Central memory CD8-positive, alpha-beta T cell (primary cell): ENCODE results near the gene MYH7B.

ENCODE experiments used
- ATAC-seq: fragments of 150-1000 bp; cut with Tn5 transposase; replicated peaks from 2 replicates; pipeline ENCODE4 v1.10.0; 2022; ENCODE audit warnings: mild to moderate bottlenecking, moderate FRiP score, moderate number of reproducible peaks; ENCODE audit not compliant: poor library complexity, severe bottlenecking; ENCODE audit errors: extremely low read depth
- DNase-seq, 2 donors: peaks; one replicate each; pipeline ENCODE4 v3.0.0; 2021; ENCODE audit warnings: low spot score in 2 of 2
- H3K27ac Mint-ChIP-seq: one replicate; pipeline ENCODE4 v1.8.0; 2022; ENCODE audit warnings: low read depth, mild to moderate bottlenecking, moderate library complexity, mixed read lengths
- H3K27me3 Mint-ChIP-seq: one replicate; pipeline ENCODE4 v1.8.0; 2022; ENCODE audit warnings: mixed read lengths
- H3K36me3 Mint-ChIP-seq: one replicate; pipeline ENCODE4 v1.8.0; 2022; ENCODE audit warnings: mild to moderate bottlenecking, moderate library complexity, mixed read lengths; ENCODE audit not compliant: insufficient read depth
- H3K4me1 Mint-ChIP-seq: one replicate; pipeline ENCODE4 v1.8.0; 2022; ENCODE audit warnings: mixed read lengths
- H3K4me3 Mint-ChIP-seq: one replicate; pipeline ENCODE4 v1.8.0; 2022; ENCODE audit warnings: mild to moderate bottlenecking, moderate library complexity, mixed read lengths
- H3K9me3 Mint-ChIP-seq: one replicate; pipeline ENCODE4 v1.8.0; 2022; ENCODE audit warnings: mixed read lengths

Gene MYH7B

DNA sequence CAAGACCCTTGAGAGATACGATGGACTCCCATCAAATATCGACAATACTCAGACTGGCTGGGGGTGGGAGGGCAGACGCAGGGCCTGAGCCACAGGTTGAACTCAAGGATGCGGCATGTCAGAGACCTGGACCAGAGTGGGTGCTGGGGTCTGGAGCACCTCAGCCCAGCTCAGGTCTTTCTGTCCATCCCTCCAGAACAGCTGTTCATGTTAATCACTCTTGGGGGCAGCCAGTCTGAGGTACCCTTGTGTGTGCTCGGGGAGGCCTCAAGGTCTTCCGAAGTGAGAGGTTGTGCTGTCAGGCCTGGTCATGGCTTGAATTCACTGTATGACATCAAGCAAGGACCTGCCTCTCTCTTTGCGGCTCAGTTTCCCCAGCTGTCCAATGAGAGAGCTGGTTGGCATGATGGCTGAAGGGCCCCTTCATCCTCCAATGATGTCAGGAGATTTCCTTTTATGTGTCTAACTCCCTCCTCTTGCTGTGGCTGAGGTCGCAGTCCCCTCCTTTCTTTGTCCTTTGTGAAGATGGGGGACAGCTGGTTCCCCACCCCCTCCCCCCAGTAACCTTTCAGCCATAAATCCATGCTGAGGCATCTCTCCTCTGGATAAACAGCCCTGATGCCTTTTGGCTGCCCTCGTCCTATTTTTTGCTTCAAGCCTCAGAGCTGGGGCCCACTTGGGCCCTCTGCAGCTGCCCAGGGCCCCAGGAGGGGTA, 15.3 kb downstream of the MYH7B start:
- Mint-ChIP-seq H3K36me3 (no peaks in the 10 kb centered on the region), H3K27ac (no peak overlapping the region), H3K4me3 (no peak overlapping the region), H3K27me3 (no peaks in the 10 kb centered on the region), H3K9me3 (no peaks in the 10 kb centered on the region), H3K4me1 (no peaks in the 10 kb centered on the region)
- no peak for ATAC-seq
- DNase-seq, result no peak

DNA sequence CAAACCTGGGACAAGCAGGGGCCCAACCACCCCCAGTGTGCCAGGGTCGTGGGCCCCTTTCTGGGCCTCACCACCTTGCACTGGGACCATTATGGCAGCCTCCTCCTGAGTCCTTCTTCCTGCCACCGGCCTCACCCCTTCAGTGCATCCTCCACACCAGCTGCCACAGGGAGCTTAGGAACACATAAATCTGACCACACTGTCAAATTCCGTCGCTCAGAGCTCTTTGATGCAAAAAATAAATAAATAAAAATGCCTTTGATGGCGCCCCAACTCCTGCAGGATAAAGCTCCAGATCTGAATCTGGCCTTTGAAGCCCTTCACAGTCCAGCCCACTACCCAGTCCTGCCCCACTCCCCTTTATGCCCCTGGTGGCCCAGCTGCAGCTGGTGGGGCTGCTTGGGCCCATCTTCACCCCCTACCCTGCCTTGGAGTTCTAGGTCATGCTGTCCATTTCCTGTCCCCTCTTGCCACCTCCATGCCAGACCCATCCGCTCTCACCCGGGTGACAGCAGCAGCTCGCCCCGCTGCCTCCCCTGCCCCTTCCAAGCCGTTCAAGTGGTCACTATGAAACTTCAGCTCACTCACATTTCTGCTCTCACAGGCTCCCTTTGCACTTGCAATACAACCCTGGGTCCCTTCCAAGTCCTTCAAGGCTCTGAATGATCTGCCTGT, 16.0 kb downstream of the MYH7B start:
- ATAC-seq, result no peak
- Mint-ChIP-seq H3K9me3 (no peaks in the 10 kb centered on the region), H3K27me3 (peaks cover 2% of the 10 kb centered on the region), H3K27ac (no peak overlapping the region), H3K4me1 (no peaks in the 10 kb centered on the region), H3K4me3 (no peak overlapping the region), H3K36me3 (no peaks in the 10 kb centered on the region)
- DNase-seq, result no peak

DNA sequence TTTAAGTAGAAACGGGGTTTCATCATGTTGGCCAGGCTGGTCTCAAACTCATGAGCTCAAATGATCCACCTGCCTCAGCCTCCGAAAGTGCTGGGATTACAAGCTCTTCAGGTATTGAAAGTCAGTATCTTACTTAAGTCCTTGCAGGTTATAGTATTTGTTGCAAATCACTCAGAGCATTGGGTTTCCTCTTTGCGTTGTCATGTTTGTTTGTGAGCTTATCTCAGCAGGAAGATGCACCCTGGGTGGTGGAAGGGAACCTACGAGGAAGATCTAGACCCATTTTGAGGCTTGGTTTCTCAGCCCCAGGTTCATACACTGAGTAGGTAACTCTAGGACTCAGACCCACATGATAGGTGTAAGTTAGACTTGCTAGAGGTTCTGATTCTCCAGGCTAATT, 18.6 kb downstream of the MYH7B start:
- DNase-seq (no peak), ATAC-seq (no peak)
- Mint-ChIP-seq H3K4me1 (no peaks in the 10 kb centered on the region), H3K27ac (no peak overlapping the region), H3K4me3 (no peak overlapping the region), H3K9me3 (no peaks in the 10 kb centered on the region), H3K27me3 (peaks cover 15% of the 10 kb centered on the region), H3K36me3 (no peaks in the 10 kb centered on the region)

DNA sequence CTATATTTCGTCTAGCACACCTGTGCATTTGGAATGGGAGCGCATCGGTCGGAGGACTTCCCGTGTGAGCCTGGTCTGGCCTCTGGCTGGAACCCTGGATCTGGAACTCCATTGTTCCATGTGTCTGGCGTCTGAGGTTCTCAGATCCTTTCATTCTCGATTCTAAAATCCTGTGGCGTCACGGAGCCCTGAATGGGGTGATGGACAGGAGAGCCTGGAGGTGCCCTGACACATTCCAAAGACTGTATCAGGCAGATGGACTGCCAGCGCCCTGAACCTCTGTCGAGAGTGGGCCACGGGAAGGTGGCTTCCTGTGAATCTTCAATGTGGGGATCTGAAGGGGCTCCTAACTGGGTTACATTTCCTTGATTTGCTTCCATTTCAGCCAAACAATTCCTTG, 20.6 kb downstream of the MYH7B start:
- Mint-ChIP-seq H3K9me3 (no peaks in the 10 kb centered on the region), H3K36me3 (no peaks in the 10 kb centered on the region), H3K27me3 (peaks cover 20% of the 10 kb centered on the region), H3K27ac (no peak overlapping the region), H3K4me3 (no peak overlapping the region), H3K4me1 (no peaks in the 10 kb centered on the region)
- ATAC-seq (no peak), DNase-seq (no peak)

DNA sequence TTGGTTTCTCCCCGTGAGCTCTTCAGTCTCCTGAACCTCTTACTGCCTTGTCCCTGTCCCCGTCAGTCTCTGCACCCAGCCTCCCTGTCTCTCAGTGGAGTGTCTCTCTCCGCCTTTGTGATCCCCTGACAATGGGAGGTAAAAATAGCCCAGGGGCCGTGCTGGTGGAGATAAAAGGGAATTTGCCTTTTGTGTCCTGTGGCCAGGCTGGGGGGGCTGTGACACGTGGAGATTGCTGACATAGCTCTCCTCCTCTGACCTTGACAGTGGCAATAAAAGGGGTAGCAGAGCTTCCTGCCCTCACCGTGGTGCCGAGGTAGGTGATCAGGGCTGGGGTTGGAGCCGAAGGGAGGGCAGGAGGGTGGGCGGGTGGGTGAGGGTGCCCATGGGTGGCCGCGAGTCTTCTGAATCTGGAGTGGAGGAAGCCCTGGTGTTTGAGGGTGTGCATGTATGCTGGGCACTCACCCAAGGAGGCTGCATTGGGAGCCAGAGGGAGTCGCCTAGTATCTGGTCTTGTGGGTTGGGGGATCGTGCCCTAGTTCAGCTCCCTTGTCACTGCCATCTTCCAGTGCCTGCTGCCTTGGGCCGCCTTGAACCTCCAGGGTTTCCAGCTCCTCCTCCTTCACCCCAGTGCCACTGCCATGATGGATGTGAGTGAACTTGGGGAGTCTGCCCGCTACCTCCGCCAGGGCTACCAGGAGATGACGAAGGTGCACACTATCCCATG, 21.9 kb downstream of the MYH7B start:
- Mint-ChIP-seq H3K4me3 (no peak overlapping the region), H3K36me3 (no peaks in the 10 kb centered on the region), H3K4me1 (no peaks in the 10 kb centered on the region)

DNA sequence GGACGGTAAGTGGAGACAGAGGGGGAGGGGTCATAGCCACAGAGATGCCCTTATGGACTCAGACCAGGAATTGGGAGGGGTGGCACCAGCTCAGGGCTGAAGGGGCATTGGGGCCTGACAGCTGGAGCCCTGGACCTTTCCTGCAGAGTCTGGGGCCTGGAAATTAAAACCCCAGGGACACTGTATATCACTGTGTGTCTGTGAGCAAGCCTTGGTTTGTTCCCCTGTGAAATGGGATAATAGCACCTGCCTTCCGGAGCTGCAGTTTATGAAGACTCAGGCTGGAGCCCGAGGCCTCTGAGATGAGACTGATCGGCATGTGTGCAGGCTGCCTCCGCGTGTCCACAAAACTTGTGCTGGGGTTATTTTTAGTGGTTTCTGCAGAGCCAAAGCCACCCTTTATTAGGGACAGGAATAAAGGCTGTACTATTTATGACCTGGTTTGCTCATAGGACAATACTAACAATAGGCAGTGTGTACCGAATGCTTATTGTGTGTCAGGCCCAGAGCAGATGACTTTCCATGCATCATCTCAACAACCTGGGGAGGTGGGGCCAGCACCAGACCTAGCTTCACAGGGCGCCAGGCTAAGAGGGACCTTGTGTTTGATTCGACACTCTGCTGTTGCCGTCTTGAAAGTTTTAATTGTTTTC, 22.6 kb downstream of the MYH7B start:
- no peaks in the 10 kb centered on the region for H3K4me1 Mint-ChIP-seq
- H3K36me3 Mint-ChIP-seq, result peaks cover under 1% of the 10 kb centered on the region
- H3K9me3 Mint-ChIP-seq, result no peaks in the 10 kb centered on the region
- peaks cover 39% of the 10 kb centered on the region for H3K27me3 Mint-ChIP-seq
- ATAC-seq, result no peak
- H3K4me3 Mint-ChIP-seq, result no peak overlapping the region
- H3K27ac Mint-ChIP-seq, result no peak overlapping the region
- DNase-seq, result no peak

More for the DNA sequence above, 21.9 kb downstream of the MYH7B start:
- Mint-ChIP-seq H3K27me3 (peaks cover 33% of the 10 kb centered on the region), H3K9me3 (no peaks in the 10 kb centered on the region), H3K27ac (no peak overlapping the region)
- ATAC-seq (no peak), DNase-seq (no peak)

DNA sequence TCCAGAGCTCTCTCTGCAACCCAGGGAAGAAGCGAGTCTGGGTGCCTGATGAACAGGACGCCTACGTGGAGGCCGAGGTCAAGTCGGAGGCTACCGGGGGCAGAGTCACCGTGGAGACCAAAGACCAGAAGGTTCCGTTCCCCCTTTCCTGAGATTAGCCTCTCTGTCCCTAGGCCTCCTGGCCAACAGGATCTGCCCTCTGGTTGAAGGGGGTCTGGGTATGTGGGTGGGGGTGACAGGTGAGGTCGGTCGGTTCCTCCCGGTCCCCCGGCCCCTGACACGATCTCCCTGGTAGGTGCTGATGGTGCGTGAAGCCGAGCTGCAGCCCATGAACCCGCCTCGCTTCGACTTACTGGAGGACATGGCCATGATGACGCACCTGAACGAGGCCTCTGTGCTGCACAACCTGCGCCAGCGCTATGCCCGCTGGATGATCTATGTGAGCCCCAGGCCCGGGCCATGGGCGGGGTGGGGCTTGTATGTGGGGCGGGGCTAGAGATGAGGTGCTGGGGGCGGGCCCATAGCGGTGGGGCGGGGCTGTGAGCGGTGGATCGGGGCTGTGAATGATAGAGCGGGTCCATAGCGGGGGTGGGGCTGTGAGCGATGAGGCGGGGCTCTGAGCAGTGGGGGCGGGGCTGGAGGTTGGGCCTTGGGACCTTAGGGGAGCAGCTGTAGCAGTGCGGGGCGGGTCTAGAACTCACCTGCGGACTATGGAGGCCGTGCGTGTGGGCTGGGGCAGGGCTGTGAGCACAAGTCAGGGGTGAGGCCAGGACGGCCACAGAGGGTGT, 23.9 kb downstream of the MYH7B start:
- H3K4me3 Mint-ChIP-seq, result no peak overlapping the region
- no peaks in the 10 kb centered on the region for H3K9me3 Mint-ChIP-seq
- no peak overlapping the region for H3K27ac Mint-ChIP-seq
- ATAC-seq (no peak), DNase-seq (no peak)
- peaks cover 2% of the 10 kb centered on the region for H3K36me3 Mint-ChIP-seq
- H3K4me1 Mint-ChIP-seq, result no peaks in the 10 kb centered on the region
- peaks cover 50% of the 10 kb centered on the region for H3K27me3 Mint-ChIP-seq

DNA sequence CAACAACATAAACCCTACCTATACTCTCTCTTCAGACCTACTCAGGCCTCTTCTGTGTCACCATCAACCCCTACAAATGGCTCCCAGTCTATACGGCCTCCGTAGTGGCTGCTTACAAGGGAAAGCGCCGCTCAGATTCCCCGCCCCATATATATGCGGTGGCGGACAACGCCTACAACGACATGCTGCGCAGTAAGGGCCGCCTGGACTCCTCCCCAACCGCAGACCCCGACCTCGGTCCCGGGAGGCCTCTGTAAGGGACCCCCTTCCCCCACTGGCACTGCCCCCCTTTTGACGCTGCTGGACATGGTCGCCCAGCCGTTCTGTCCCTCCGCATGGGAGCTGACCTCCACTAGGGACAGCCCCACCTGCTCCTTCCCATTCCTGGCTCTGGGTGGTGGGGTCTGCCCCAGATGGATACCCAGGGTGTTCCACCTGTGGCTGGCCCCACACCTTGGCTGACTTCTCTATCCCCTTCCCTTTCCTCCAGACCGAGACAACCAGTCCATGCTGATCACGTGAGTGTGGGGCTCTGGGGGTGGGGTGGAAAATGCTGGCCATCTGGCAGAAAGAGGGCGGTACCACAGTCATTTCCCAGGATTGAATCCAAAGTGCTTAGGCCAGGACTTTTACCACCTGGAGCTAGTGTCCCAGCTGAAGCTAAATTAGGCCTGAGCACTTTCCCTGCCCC, 25.0 kb downstream of the MYH7B start:
- no peak overlapping the region for H3K27ac Mint-ChIP-seq

DNA sequence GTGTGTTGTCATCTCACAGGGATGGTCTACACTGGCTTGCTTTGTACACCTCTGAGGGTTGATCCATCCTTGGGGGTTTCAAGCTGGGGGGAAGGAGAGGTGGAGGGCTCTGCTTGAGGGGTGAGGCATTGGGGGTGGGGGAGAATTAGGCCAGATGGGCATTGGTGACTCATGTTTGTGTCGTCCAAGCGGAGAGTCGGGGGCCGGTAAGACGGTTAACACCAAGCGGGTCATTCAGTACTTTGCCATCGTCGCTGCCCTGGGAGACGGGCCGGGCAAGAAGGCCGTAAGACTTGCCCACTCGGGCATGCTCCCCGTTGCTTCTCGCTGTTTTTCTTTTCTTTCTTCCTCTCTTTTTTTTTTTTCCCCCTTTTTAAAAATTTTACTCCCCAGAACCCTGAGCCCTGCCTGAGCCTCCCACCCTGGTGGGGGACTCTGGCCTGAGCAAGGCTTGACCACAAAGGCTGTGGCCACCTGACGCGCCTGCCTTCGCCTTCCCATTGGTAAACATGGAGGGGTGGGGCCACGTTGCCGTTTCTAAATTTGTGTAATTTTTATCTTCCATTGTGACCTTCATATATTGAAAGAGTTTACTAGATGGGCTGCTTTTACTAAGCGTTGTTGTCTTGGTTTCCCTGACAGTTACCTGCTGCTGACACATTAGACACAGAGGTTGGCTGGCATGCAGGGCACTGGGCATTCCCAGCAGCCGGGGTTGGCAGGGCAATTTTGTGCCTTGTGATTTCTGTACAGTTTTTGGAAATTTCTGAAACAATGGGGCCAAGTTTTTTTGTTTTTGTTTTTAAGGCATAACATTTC, 26.8 kb downstream of the MYH7B start:
- peaks cover 2% of the 10 kb centered on the region for H3K36me3 Mint-ChIP-seq
- H3K27ac Mint-ChIP-seq, result peak overlapping the region; percentile 42
- DNase-seq (no peak), ATAC-seq (no peak)
- H3K4me3 Mint-ChIP-seq, result no peak overlapping the region
- H3K27me3 Mint-ChIP-seq, result peaks cover 40% of the 10 kb centered on the region
- no peaks in the 10 kb centered on the region for H3K9me3 Mint-ChIP-seq
- H3K4me1 Mint-ChIP-seq, result peaks cover 4% of the 10 kb centered on the region

More for the DNA sequence above, 25.0 kb downstream of the MYH7B start:
- Mint-ChIP-seq H3K27me3 (peaks cover 50% of the 10 kb centered on the region), H3K4me1 (peaks cover 1% of the 10 kb centered on the region), H3K9me3 (no peaks in the 10 kb centered on the region), H3K36me3 (peaks cover 2% of the 10 kb centered on the region), H3K4me3 (no peak overlapping the region)
- ATAC-seq (no peak), DNase-seq (no peak)

DNA sequence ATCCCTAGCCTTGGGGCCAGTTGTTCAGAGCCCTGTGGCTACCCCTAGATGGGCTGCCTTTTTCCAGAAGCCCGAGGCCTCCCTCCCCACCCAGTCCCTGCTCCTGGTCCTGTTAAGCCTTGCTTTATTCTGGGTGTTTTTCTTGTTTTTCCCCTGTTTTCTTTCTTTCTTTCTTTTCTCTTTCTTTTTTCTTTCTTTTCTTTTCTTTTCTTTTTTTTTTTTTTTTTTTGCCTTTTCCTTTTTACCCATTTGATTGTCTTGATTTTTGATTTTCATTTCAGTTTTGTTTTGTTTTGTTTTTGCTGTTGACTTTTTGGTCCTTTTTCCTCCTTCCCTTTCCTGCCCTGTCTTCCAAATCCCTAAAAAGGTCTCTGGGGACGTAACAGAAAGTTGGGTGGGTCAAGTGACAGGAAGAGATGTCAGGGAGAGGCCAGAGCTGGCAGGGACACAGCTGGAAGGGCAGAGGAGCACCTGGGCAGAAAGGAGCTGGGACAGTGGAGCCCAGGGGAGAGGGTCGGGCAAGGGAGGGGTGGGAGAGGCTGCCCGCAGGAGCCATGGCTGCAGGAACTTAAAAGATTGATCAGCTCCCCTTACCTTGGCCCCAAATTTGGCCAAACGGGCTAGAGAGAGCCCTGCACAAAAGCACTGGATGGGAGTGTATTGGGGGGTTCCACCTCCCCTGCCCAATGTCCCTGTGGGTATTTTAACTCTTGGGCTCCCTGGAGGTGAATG, 27.6 kb downstream of the MYH7B start:
- H3K9me3 Mint-ChIP-seq, result no peaks in the 10 kb centered on the region
- H3K27ac Mint-ChIP-seq, result peak overlapping the region; percentile 42
- peaks cover 4% of the 10 kb centered on the region for H3K4me1 Mint-ChIP-seq
- peaks cover 36% of the 10 kb centered on the region for H3K27me3 Mint-ChIP-seq
- ATAC-seq (no peak), DNase-seq (no peak)
- H3K36me3 Mint-ChIP-seq, result peaks cover 2% of the 10 kb centered on the region
- H3K4me3 Mint-ChIP-seq, result no peak overlapping the region
